Neural progenitor cell (in vitro differentiated cells): ENCODE measurements around the gene SIN3B. TPM values are rescaled to one million over a fixed set of nuclear protein-coding genes. Genes with fewer than 3 reads are reported as not detected.

Experiments
- DNase-seq: peaks from one replicate; pipeline ENCODE4 v3.0.0-alpha.2; 2016; ENCODE audit warnings: low spot score
- H2AFZ ChIP-seq: fragments of 200-600 bp; sonication (generic); replicated peaks from 2 replicates; pipeline ENCODE4 v1.6.1; 2016; ENCODE audit warnings: antibody characterized with exemption
- H3F3A ChIP-seq: fragments of 200-600 bp; sonication (generic); 2 replicates; pipeline ENCODE4 v1.6.1; 2016; ENCODE audit warnings: antibody characterized with exemption, low read depth
- H3K27ac ChIP-seq: fragments of 200-600 bp; sonication (generic); 2 replicates; pipeline ENCODE4 v1.5.1; 2016; ENCODE audit warnings: mild to moderate bottlenecking
- H3K27me3 ChIP-seq: fragments of 200-600 bp; sonication (generic); 2 replicates; pipeline ENCODE4 v1.6.1; 2016; ENCODE audit warnings: mild to moderate bottlenecking, moderate library complexity
- H3K36me3 ChIP-seq: fragments of 200-600 bp; sonication (generic); 2 replicates; pipeline ENCODE4 v1.5.1; 2016
- H3K4me1 ChIP-seq: fragments of 200-600 bp; sonication (generic); 2 replicates; pipeline ENCODE4 v1.6.1; 2016; ENCODE audit warnings: mixed run types
- H3K4me2 ChIP-seq: fragments of 200-600 bp; sonication (generic); 2 replicates; pipeline ENCODE4 v1.6.1; 2016
- H3K4me3 ChIP-seq: fragments of 200-600 bp; sonication (generic); 2 replicates; pipeline ENCODE4 v1.5.1; 2016
- H3K79me2 ChIP-seq: fragments of 200-600 bp; sonication (generic); 2 replicates; pipeline ENCODE4 v1.6.1; 2016; ENCODE audit warnings: low read depth
- H3K9ac ChIP-seq: fragments of 200-600 bp; sonication (generic); 2 replicates; pipeline ENCODE4 v1.6.1; 2016
- H3K9me3 ChIP-seq: fragments of 200-600 bp; sonication (generic); 2 replicates; pipeline ENCODE4 v1.5.1; 2016; ENCODE audit warnings: low read depth
- H4K20me1 ChIP-seq: fragments of 200-600 bp; sonication (generic); 2 replicates; pipeline ENCODE4 v1.6.1; 2016; ENCODE audit warnings: low read depth
- H3K27ac Mint-ChIP-seq: 3 replicates; pipeline ENCODE4 v1.8.0; 2021; ENCODE audit warnings: mixed read lengths
- H3K27me3 Mint-ChIP-seq: 2 replicates; pipeline ENCODE4 v1.8.0; 2022; ENCODE audit warnings: low read depth, mild to moderate bottlenecking, inconsistent platforms, moderate library complexity, mixed read lengths; ENCODE audit not compliant: insufficient read depth
- H3K36me3 Mint-ChIP-seq: 3 replicates; pipeline ENCODE4 v1.8.0; 2021; ENCODE audit warnings: mixed read lengths
- H3K4me1 Mint-ChIP-seq: 3 replicates; pipeline ENCODE4 v1.8.0; 2021; ENCODE audit warnings: mixed read lengths
- H3K4me3 Mint-ChIP-seq: 3 replicates; pipeline ENCODE4 v1.8.0; 2021; ENCODE audit warnings: mild to moderate bottlenecking, moderate library complexity, mixed read lengths
- H3K9me3 Mint-ChIP-seq: 3 replicates; pipeline ENCODE4 v1.8.0; 2020; ENCODE audit warnings: mixed read lengths
- CTCF ChIP-seq: fragments of 200-600 bp; sonication (generic); IDR thresholded peaks from 2 replicates; pipeline ENCODE4 v1.5.1; 2017; ENCODE audit warnings: antibody characterized with exemption, mild to moderate bottlenecking
- EZH2 ChIP-seq: fragments of 200-600 bp; sonication (generic); IDR thresholded peaks from 2 replicates; pipeline ENCODE4 v1.6.1; 2017; ENCODE audit warnings: antibody characterized with exemption, mild to moderate bottlenecking, moderate library complexity
- EZH2phosphoT487 ChIP-seq: fragments of 200-600 bp; sonication (generic); IDR thresholded peaks from 2 replicates; pipeline ENCODE4 v1.6.1; 2017; ENCODE audit warnings: antibody characterized with exemption
- small RNA-seq: library from RNA; depleted of rRNA; stranded (forward); fragments of <200 nt; gene quantifications from one replicate; pipeline ENCODE3, GENCODE V24; 2015
- total RNA-seq: library from RNA; depleted of rRNA; stranded (reverse); fragments of >200 nt; gene quantifications from 2 replicates; pipeline ENCODE4 v1.2.3, GENCODE V29; 2015; ENCODE audit warnings: low replicate concordance

Gene SIN3B
- total RNA-seq, 1 donor from 2014 or later: 21.2 TPM

GRCh38 chr19:16928916-16929315 is 99.7 kb downstream of the SIN3B start:
- Mint-ChIP-seq H3K4me1 (no peaks in the 10 kb centered on the region), H3K27ac (no peak overlapping the region), H3K9me3 (peaks cover 26% of the 10 kb centered on the region), H3K36me3 (no peaks in the 10 kb centered on the region), H3K27me3 (peaks cover 12% of the 10 kb centered on the region), H3K4me3 (no peak overlapping the region)
- no peak overlapping the region for H3K4me2 ChIP-seq
- H2AFZ ChIP-seq: no peak overlapping the region
- H3K79me2 ChIP-seq: no peaks in the 10 kb centered on the region
- H3K9me3 ChIP-seq: no peaks in the 10 kb centered on the region
- no peak for DNase-seq
- no peaks in the 10 kb centered on the region for H3K36me3 ChIP-seq
- no peak overlapping the region for H3K27ac ChIP-seq
- H3K9ac ChIP-seq: no peak overlapping the region
- no peak overlapping the region for H3K4me3 ChIP-seq
- TF ChIP-seq EZH2 (no peak), CTCF (no peak), EZH2phosphoT487 (no peak)
- no peaks in the 10 kb centered on the region for H4K20me1 ChIP-seq
- H3K4me1 ChIP-seq: no peaks in the 10 kb centered on the region
- H3F3A ChIP-seq: no peaks in the 10 kb centered on the region
- H3K27me3 ChIP-seq: no peaks in the 10 kb centered on the region

Small RNAs within 50 kb of the gene (small RNA-seq; reads per million reads assigned to genes)
- not detected for gene AC008737.3
- gene RN7SL823P: not detected
- not detected for gene RN7SL835P

Other genes starting within 250 kb of the SIN3B start
- 7.4 and 8.6 TPM in 2 replicates for gene MED26, start 201.2 kb upstream of the SIN3B start, total RNA-seq
- 65.3 and 105 TPM in 2 replicates for gene SMIM7, start 169.3 kb upstream of the SIN3B start, total RNA-seq
- 0.36 and 1.5 TPM in 2 replicates for gene TMEM38A, start 168.3 kb upstream of the SIN3B start, total RNA-seq
- not detected in 2 replicates for gene NWD1, start 109.6 kb upstream of the SIN3B start, total RNA-seq
- 0.03 TPM in 1 of 2 replicates, not detected in the other for gene F2RL3, start 59.6 kb downstream of the SIN3B start, total RNA-seq
- gene CPAMD8, start 197.4 kb downstream of the SIN3B start, total RNA-seq: 16.3 and 36.8 TPM in 2 replicates
- gene HAUS8, start 246.1 kb downstream of the SIN3B start, total RNA-seq: 15.6 and 16.3 TPM in 2 replicates
- 38.5 and 42.2 TPM in 2 replicates for gene MYO9B, start 246.4 kb downstream of the SIN3B start, total RNA-seq